ENCODE results near the gene CDK19.
"Not testable (repeated sequence)": the region's sequence is repeated elsewhere in the genome, so short reads cannot be mapped to it uniquely, and the experiment has no call there.

Gene CDK19

GRCh38 chr6:110581679-110582078, 233.6 kb downstream of the CDK19 start:
- TF ChIP-seq CTCF (IDR thresholded peaks at IDR 0.05; ENCODE audit: insufficient read depth, low read depth, low read length, missing control alignments): no peak
- no peak for DNase-seq (ENCODE audit: low read depth)
- H3K4me3 ChIP-seq (ENCODE audit: low read length): no peak overlapping the region

GRCh38 chr6:110577596-110578167, 237.6 kb downstream of the CDK19 start:
- not testable (repeated sequence) for DNase-seq (ENCODE audit: low read depth); H3K4me3 ChIP-seq (ENCODE audit: low read length)

GRCh38 chr6:110575925-110576463, 239.3 kb downstream of the CDK19 start:
- H3K4me3 ChIP-seq (ENCODE audit: low read length): no peak overlapping the region
- no peak for DNase-seq (ENCODE audit: low read depth)
- no peak for TF ChIP-seq CTCF (IDR thresholded peaks at IDR 0.05; ENCODE audit: insufficient read depth, low read depth, low read length, missing control alignments)

- no peak for DNase-seq (ENCODE audit: low read depth)
- no peak for TF ChIP-seq CTCF (IDR thresholded peaks at IDR 0.05; ENCODE audit: insufficient read depth, low read depth, low read length, missing control alignments)
- no peak overlapping the region for H3K4me3 ChIP-seq (ENCODE audit: low read length)
Measured at GRCh38 chr6:110574817-110575216, 240.5 kb downstream of the CDK19 start.

- no peak overlapping the region for H3K4me3 ChIP-seq (ENCODE audit: low read length)
- no peak for DNase-seq (ENCODE audit: low read depth)
- TF ChIP-seq CTCF (IDR thresholded peaks at IDR 0.05; ENCODE audit: insufficient read depth, low read depth, low read length, missing control alignments): no peak
Measured at GRCh38 chr6:110573537-110573936, 241.7 kb downstream of the CDK19 start.

GRCh38 chr6:110573136-110573535, 242.1 kb downstream of the CDK19 start:
- TF ChIP-seq CTCF (IDR thresholded peaks at IDR 0.05; ENCODE audit: insufficient read depth, low read depth, low read length, missing control alignments): no peak
- no peak overlapping the region for H3K4me3 ChIP-seq (ENCODE audit: low read length)
- DNase-seq (ENCODE audit: low read depth): no peak

- TF ChIP-seq CTCF (IDR thresholded peaks at IDR 0.05; ENCODE audit: insufficient read depth, low read depth, low read length, missing control alignments): no peak
- no peak for DNase-seq (ENCODE audit: low read depth)
- no peak overlapping the region for H3K4me3 ChIP-seq (ENCODE audit: low read length)
Measured at GRCh38 chr6:110567957-110568696, 247.1 kb downstream of the CDK19 start.

All from epithelial cell of esophagus (primary cell).